ENCODE data around the gene GPR143. TPM values are rescaled to one million over a fixed set of nuclear protein-coding genes. Genes with fewer than 3 reads are reported as not detected.

The GPR143 gene
- total RNA-seq, 1 donor from 2014 or later = 1.2 TPM

Other genes starting within 250 kb of the GPR143 start
- 12.3 TPM for gene SHROOM2, start 20.6 kb upstream of the GPR143 start, total RNA-seq
- gene CLDN34, start 201.5 kb upstream of the GPR143 start, total RNA-seq = 0.62 TPM

Measured in occipital lobe (tissue), 1 donor.